Measurements from ENCODE around the gene TMEM255B. TPM values are rescaled to one million over a fixed set of nuclear protein-coding genes. Genes with fewer than 3 reads are reported as not detected.

Gene TMEM255B
- total RNA-seq, 1 donor from 2014 or later, result 2.9 TPM

DNA sequence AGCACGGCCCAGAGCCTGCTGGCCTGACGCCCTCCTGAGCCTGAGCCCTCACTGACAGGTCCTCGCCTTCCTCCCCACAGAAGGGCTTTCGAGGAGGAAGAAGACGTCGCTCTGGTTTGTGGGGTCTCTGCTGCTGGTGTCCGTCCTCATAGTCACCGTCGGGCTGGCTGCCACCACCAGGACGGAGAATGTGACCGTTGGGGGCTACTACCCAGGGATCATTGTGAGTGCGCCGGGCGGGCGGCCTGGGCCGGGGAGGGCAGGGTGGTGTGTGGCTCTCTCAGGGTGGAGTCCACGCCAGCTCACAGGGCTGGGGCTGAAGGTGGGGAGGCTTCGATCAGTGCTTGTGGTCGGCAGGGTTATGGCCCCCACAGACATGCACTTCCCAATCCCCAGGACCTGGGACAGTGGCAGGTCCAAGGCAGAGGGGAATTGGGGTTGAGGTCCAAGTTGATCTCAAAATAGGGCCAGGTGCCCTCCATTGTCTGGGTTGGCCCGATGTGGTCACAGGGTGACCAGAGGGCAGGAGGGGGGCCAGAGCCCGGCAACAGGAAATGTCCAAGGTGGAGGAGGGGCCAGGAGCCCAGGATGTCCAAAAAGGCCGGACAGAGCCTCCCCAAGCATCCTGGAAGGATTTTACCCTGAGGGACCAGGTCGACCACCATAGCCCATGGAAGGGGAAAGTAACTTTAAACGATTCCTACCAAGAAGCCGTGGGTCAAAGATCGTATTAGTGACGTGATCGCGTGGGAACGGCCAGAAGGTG, 7.2 kb downstream of the TMEM255B start:
- intact Hi-C loops (cut with micrococcal nuclease), result no loop called here

DNA sequence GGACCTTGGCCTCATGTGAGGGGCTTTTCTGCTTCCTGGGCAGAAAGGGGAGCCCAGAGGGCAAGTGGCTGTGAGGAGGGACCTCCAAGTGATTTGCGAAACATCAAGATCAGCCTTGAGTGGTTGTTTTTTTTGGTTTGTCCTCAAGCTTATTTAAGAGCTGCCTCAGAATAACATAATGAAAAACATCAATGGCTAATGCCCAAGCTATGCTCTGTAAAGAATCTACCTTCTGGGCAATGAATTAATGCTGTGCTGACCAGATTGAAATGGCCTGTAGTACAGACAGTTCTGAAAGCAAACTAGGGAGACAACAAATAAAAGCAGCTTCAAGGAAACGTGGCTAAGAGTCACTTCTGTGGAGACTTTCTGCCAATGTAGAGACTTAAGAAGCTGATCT, 8.3 kb downstream of the TMEM255B start:
- intact Hi-C loops (cut with micrococcal nuclease), result no loop called here

DNA sequence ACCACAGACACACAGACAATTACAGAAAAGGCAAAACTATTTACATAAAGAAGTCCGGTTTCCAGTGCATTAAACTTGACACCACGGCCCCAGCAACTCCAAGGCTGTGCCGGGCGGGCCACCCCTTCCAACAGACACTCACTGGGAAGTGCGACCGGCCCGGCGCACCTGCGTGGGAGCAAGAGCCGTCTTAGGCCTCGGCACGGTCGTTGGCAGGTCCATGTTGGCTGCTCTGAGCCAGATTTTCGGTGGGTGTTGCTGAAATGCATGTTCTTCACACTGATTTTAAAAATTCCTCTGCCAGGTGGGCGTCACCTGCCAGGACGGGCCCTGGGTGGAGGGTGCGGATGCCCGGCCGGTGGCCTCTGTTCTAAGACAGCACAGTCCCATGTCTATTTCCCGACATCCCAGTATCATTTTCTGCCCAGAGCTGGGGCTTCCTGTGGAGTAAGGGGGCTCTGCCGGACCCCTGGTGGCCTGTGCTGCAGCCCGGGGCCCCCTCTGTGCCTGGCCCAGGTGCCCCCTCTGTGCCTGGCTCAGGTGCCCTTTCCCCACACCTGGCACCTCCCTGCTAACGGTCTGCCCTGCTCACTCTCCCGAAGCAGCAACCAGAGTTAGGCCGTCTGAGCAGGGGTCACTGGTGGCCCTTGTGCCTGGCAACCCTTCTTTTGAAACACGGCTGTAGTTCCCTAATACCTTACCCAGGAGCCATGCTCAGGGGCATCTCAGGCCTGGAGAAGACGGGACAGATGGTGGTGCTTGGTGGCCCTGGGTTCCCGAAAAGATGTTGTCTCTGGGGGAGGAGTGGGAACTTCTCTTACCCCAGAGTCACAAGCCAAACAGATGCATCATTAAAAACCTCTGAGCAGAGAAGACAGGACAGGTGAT, 9.2 kb downstream of the TMEM255B start:
- intact Hi-C loops (cut with micrococcal nuclease), result no loop called here

DNA sequence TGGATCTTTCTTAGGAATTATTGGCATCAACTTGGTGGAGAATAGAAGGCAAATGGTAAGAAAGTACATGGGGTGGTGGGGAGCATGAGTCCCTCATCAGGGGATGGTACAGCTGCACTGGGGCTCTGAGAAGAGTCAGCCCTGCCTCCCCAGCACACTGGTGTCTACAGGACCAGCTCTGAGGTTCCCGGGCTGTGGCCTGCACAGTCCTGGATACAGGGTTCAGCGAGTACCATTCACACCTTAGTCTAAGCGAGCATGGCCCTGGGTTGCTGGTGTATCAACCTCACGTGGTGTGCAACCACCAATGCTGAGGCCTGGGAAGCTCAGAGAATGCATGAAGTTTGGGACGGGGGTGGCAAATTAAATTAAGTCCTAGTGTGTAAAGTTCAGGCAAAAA, 10.1 kb downstream of the TMEM255B start:
- intact Hi-C loops (cut with micrococcal nuclease), result no loop called here

DNA sequence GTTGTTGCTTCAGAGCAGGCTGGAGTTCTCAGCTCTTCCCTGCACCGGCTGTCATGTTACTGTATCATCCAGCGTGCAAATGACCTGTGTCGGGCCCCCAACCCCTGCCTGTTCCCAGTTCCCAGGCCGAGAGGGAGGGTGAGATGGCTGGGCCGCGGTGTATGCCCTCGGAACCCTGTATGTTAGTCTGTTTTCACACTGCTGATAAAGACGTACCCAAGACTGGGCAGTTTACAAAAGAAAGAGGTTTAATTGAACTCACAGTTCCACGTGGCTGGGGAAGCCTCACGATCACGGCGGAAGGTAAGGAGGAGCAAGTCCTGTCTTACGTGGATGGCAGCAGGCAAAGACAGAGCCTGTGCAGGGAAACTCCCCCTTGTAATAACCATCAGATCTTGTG, 10.9 kb downstream of the TMEM255B start:
- intact Hi-C loops (cut with micrococcal nuclease), result no loop called here

DNA sequence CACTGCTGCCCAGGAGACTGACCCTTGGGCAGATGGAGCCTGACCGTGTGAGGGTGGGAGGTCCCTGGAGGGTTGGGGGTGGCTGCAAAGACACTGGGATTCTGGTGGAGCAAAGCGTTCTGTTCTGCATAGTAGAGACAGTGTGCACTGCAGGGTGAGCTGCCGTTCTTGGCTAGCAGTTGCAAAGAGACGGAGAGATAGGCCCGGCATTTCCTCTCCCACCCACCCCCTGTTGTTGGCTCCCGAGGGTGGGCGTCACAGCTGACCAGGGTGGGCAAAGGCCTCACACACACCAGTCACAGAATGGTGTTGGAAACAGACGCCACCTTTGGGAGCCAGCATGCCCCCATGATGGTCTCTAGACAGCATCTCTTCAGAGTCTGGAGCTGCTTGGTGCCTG, 11.4 kb downstream of the TMEM255B start:
- intact Hi-C loops (cut with micrococcal nuclease), result no loop called here

DNA sequence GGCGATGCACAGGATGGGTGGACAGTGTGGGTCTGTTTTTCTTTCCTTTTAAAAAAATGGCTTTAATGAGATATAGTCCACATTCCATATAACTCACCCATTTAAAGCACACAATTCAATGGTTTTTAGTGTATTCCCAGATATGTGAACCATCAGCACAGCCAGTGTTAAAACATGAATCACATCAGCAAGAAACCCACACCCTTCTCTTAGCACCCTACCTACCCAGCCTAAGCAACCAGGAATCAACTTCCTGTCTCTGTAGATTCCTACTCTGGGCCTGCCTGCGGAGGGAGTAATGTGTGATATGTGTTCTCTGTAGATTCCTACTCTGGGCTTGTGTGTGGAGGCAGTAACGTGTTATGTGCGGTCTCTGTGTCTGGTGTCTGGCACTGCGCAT, 11.9 kb downstream of the TMEM255B start:
- intact Hi-C loops (cut with micrococcal nuclease), result no loop called here

DNA sequence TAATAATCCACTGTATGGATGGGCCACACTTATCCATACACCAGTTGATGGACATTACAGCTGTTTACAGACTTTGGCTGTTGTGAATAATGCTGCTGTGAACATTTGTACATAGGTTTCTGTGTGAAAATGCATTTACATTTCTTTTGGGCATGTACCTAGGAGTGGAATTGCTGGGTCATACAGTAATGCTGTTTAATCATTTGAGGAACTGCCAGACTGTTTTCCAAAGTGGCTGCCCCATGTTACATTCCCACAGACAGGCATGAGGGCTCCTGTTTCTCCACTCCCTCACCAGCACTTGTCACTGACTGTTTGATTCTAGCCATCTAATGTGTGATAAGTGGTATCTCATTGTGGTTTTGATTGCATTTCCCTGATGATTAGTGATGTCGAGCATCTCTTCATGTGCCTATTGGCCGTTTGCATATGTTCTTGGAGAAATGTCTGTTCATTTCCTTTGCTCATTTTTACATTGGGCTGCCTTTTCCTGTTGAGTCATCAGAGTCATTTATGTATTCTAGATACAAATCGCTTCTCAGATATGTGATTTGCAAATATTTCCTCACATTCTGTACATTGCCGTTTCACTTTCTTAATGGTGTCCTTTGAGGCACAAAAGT, 12.8 kb downstream of the TMEM255B start:
- intact Hi-C loops (cut with micrococcal nuclease), result no loop called here

DNA sequence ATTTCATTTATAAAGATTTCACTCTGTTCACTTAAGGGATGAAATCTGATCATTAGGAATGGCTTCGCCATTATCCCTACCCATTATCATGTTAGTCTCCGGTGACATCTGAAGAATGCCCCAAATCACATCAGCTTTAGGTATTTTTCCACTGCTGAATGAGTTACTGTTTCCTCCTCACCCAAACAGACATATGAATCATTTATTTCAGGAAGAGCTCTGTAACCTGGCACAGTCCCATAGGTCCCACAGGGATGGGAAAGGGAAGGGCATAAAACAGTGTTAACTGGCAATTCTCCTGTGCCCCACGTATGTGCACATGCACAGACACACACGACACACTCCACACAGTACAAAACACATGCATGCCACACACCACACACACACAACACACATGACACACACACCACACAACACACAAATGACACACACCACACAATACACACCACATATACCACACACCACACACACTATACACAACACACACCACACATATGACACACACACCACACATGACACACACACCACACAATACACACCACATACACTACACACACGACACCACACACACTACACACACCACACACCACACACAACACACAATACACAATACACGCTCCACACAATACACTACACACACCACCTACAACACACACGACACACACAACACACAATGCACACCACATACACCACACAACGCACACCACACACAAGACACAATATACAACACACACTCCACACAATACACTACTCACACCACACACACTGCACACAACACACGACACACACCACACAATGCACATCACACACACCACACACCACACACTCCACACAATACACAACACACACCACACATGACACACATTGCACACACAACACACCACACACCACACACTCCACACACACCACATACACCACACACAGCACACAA, 15.4 kb downstream of the TMEM255B start:
- intact Hi-C loops (cut with micrococcal nuclease), result no loop called here

DNA sequence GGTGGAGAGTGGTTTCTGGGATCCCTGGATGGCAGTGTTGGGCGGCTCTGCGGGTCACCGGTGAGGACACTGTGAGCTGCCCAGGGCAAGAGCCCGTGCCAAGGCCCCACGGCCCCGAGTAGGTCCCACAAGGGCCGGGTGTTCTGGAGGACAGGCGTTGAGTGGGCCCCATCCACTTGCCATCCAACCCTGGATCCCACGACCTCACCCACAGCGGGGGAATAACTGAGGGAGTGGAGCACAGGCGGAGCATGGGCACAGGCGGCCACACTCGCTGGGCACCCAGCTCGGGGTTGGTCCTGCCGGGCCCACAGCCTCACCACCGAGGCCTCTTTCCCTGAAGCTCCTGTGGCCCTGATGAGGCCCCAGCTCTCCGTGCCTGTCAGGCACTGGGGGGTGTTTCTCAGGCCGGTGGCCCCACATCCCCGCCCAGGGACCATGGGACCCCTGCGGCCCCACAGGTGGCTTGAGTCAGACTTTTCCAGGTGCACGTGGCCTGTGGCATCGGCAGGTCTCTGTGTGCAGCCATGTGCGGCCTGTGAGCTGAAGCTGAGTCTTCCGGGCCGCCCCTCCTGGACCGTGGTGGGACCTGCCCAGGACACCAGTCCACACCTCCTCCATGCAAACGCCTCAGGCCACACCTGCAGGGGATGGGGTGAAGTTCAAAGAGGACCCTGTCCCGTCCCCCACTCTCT, 16.6 kb downstream of the TMEM255B start:
- intact Hi-C loops (cut with micrococcal nuclease), result no loop called here

DNA sequence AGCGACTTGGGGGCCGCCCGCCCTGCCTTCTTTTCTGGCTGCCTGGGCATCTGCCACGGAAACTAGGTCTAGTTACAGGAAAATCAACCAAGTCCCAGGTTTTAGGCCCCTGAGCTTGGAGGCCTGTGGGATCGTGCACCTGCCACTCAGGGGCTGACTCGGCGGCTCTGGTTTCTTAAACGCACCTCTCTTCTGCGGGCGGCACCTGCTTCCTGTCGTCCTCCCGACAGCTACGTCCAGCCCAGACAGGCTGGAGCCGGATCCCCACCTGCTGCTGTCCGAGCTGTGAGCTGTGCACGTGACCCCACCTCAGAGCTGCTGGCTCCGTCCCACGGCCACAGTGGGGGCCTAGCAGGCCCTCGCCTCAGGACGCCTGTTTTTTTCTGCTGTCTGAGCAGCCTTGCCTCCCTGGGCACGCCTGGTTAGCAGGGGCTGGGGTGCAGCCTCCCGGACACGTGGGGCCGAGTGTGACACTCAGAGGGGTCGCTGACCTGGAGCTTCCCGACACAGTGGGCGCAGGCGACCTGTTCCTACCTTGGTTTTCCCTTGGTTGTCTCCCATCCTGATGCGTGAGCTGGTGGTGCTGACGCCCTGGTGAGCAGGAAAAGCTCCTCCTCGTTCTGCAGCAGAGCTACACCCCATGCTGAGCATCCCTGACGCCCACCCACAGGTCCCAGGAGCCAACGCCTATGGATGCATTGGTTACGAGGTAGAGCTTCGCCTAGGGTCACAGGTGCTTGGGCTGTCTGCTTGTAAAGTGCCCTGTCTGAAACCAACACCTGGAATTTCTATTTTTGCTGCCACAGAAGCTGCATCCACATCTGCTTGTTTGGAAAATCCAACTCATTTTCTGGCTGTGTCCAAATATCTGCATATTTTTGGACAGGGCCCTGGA, 17.5 kb downstream of the TMEM255B start:
- intact Hi-C loops (cut with micrococcal nuclease), result no loop called here

DNA sequence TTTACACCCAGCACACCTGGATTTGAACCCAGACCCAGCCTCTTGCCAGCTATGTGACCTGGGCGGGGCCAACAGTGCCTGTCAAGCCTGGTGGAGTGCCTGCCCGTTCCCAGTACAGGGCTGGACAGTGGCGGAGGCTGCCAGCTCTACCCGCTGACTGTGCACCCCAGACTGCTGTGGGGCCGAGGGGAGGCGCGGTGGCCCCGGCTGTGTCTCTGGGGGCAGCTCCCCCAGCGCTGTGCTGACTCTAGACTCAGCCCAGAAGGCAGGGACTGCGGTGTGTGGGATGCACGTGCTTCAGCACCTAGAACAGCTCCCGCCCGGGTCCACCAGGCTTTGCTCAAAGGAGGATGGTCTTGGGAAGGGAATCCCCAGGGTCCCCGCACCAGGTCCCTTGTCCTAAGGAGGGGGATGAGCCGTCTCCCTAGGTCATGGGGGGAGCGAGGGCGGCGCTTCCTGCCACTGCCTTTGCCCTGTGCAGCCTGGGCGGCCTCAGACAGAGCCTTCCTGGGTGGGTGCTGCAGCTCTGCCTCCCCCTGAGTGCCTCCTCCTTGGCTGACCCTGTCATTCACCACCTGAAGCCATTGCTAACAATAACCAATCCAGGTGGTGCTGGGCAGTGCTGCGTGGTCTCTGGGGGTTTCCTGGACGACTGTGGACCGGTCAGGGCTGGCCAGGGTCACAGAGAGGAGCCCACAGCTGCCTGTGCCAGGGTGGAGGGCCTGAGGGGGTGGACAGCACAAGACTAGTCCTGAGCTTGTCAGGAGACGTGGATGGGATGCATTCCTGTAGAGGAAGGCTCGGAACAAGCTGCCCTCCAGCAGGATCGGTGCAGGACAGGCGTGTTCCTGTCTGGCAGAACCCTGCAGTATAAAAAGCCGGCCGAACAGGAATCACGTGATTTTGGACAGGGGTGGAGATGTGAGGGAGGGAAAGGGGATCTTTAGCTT, 18.6 kb downstream of the TMEM255B start:
- intact Hi-C loops (cut with micrococcal nuclease), result no loop called here

DNA sequence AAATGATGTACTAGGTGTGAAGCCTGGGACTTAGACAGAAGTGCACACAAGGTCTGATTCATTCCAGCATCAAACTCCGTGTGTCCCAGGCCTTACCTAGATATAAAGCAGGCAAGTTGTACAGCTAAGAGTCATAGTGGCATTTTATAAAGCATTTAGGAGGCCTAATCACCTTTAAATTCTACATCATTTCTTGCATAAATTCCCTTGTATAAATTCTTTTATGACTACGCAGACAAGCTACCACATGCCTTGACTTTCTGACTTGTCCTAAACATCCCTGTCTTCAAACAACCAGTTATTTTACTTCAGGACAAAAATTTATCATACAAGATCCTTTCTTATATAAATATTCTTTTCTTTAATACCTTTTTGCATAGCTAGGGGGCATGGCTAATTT, 22.5 kb downstream of the TMEM255B start:
- intact Hi-C loops (cut with micrococcal nuclease), result no loop called here

DNA sequence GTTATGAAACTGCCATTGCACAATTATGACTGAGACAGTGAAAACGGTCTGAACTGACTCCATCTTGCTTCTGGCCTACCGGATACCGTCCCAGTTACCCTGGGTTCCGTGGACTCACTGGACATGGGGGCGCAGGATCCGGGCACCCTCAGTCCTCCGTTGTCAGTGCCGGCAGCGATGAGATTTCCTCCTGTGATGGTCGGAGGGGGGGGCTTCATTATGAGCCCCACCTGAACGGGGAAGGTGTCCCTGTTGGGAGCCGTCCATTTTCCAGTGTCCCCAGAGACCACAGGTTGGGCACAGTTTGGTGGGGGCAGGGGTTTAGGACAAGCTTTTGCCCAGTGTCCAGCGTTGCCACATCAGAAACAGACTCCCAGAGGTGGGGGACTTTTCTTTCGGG, 23.4 kb downstream of the TMEM255B start:
- intact Hi-C loops (cut with micrococcal nuclease), result no loop called here

DNA sequence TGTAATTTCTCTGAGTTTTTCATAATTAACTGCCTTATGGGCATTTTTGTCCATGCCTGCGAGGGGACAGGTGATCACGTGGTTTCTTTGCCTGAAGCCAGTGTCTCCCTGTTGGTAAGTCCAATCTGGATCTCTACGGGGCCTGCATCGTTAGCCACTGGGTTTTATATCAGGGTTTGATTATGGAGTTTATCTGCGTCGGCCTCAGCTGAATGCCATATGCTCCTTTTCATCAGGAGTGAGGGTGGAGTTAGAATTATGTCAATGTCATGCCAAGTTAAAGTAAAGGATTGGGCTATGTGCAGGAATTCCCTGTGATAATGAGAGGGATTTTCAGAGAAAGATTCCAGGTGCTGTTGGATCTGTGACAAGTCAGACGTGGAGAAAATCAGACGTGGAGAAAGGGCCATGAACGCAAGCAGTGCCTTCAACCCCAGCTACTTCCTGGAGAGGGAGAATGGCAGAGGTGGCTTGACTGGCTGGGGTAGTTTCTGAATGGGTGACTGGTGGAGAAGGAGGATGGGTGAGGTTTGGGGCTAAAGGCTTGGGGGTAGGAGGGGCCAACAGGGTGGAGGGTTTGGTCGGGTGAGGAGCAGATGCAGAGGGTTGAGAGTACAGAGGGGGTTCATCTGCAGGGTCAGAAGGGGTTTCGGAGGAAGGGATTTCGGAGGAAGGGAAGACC, 24.3 kb downstream of the TMEM255B start:
- intact Hi-C loops (cut with micrococcal nuclease), result no loop called here

DNA sequence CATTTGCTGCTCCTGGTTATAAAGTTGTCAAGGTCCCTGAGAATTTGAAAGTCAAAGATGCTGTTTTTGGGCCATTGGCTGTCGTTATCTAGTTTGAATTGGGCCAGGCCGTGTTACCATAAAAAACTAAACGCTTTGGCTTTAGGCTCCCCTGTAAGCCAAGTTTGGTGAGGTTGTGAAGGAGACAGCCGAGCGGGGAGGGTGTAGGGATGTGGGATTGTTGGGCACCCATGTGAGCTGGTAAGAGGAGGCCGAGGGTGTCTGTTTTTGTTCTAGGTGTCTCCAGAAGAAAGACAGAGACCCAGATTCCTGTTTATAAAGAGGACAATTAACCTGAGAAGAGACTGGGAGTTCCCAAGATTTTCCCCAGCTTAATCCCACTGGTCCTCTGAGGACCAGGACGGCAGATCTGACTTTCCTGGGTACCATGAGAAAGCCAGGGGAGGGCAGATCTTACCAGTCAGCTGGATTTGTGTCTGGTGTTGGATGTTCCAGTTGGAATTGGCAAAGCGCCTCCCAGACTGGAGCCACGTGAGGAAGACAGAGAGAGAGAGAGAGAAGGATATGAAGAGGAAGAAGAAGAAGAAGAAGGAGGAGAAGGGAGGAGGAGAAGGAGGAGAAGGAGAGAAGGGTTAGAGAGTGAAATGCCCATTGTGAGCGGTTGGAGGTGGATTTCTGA, 25.1 kb downstream of the TMEM255B start:
- intact Hi-C loops (cut with micrococcal nuclease), result no loop called here

DNA sequence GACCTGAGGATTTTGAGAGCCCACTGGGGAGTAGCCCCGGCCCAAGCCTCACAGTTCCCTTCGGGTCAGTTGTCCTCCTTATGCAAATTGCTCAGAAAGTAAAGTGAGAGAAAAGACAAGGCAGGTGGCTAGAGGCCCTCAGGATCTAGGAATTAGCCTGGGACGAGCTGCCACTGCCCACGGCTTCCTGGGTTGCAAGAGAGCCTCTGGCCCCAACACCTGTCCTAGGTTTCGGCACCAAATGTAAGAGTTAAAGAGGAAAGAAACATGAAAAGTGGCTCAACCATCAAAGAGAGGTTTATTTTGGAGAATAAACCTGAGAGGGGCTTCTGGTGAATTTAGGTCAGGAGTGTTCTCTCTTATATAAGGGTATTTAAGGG, 25.6 kb downstream of the TMEM255B start:
- intact Hi-C loops (cut with micrococcal nuclease), result no loop called here

All from T-helper 2 cell treated with Interferon-gamma antibody and Interleukin-4, amounts not matched to agents 100 ng/mL and 5 ng/mL, for 36 hours (primary cell).